ENCODE results near the gene CHPF2.

GRCh38 chr7:151208253-151208862, 23.9 kb upstream of the CHPF2 start:
- no peak for TF ChIP-seq POLR2A (IDR thresholded peaks at IDR 0.05)
- no peak for TF ChIP-seq CTCF (IDR thresholded peaks at IDR 0.05)
